Ecto neural progenitor cell (in vitro differentiated cells): Measurements from ENCODE around the gene CKM.
"Not testable (repeated sequence)": the region's sequence is repeated elsewhere in the genome, so short reads cannot be mapped to it uniquely, and the experiment has no call there.

Experiments
- DNase-seq: peaks from one replicate; pipeline ENCODE4 v3.0.0-alpha.2; 2018; ENCODE audit warnings: low spot score

The CKM gene

GRCh38 chr19:45320997-45321775 is 1.5 kb downstream of the CKM start:
- no peak for DNase-seq

GRCh38 chr19:45315304-45315703 is 7.4 kb downstream of the CKM start:
- DNase-seq, result no peak

- DNase-seq, result no peak
Observed at GRCh38 chr19:45314708-45315245, 7.9 kb downstream of the CKM start.

- DNase-seq, result not testable (repeated sequence)
Observed at GRCh38 chr19:45312285-45312684, 10.4 kb downstream of the CKM start.

GRCh38 chr19:45311621-45312020 is 11.1 kb downstream of the CKM start:
- DNase-seq, result no peak

- not testable (repeated sequence) for DNase-seq
Observed at GRCh38 chr19:45309322-45309721, 13.4 kb downstream of the CKM start.

- DNase-seq, result no peak
Observed at GRCh38 chr19:45307361-45307760, 15.3 kb downstream of the CKM start.

GRCh38 chr19:45306518-45307027 is 16.1 kb downstream of the CKM start:
- no peak for DNase-seq

- DNase-seq, result no peak
Observed at GRCh38 chr19:45306040-45306439, 16.6 kb downstream of the CKM start.

- no peak for DNase-seq
Observed at GRCh38 chr19:45305421-45305820, 17.3 kb downstream of the CKM start.

- no peak for DNase-seq
Observed at GRCh38 chr19:45305007-45305406, 17.7 kb downstream of the CKM start.

- DNase-seq, result no peak
Observed at GRCh38 chr19:45304141-45304926, 18.3 kb downstream of the CKM start.

GRCh38 chr19:45303269-45304060 is 19.2 kb downstream of the CKM start:
- DNase-seq, result no peak

GRCh38 chr19:45302416-45302815 is 20.3 kb downstream of the CKM start:
- no peak for DNase-seq

GRCh38 chr19:45299719-45300118 is 23.0 kb downstream of the CKM start:
- no peak for DNase-seq

GRCh38 chr19:45298264-45298663 is 24.4 kb downstream of the CKM start:
- DNase-seq, result no peak

- DNase-seq, result no peak
Observed at GRCh38 chr19:45297674-45298073, 25.0 kb downstream of the CKM start.

- no peak for DNase-seq
Observed at GRCh38 chr19:45296355-45296754, 26.3 kb downstream of the CKM start.

GRCh38 chr19:45295873-45296272 is 26.8 kb downstream of the CKM start:
- DNase-seq, result no peak

- no peak for DNase-seq
Observed at GRCh38 chr19:45294291-45295029, 28.2 kb downstream of the CKM start.

GRCh38 chr19:45293682-45294081 is 29.0 kb downstream of the CKM start:
- DNase-seq, result no peak
